ENCODE results near the gene LGALS12.

GRCh38 chr11:63491636-63492372, 14.1 kb upstream of the LGALS12 start:
- TF ChIP-seq, protein P1, sequence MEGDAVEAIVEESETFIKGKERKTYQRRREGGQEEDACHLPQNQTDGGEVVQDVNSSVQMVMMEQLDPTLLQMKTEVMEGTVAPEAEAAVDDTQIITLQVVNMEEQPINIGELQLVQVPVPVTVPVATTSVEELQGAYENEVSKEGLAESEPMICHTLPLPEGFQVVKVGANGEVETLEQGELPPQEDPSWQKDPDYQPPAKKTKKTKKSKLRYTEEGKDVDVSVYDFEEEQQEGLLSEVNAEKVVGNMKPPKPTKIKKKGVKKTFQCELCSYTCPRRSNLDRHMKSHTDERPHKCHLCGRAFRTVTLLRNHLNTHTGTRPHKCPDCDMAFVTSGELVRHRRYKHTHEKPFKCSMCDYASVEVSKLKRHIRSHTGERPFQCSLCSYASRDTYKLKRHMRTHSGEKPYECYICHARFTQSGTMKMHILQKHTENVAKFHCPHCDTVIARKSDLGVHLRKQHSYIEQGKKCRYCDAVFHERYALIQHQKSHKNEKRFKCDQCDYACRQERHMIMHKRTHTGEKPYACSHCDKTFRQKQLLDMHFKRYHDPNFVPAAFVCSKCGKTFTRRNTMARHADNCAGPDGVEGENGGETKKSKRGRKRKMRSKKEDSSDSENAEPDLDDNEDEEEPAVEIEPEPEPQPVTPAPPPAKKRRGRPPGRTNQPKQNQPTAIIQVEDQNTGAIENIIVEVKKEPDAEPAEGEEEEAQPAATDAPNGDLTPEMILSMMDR (IDR thresholded peaks at IDR 0.05) = no peak
- peak in 2 of 3 donors; percentile 72 to 79 for TF ChIP-seq POLR2A (IDR thresholded peaks at IDR 0.05)
